Loucy (cell line): ENCODE measurements around the gene FNDC3A.
"Not testable (repeated sequence)": the region's sequence is repeated elsewhere in the genome, so short reads cannot be mapped to it uniquely, and the experiment has no call there.

ENCODE experiments used
- H2AFZ ChIP-seq: fragments of 200-600 bp; sonication (generic); 2 replicates; pipeline ENCODE4 v1.6.0; 2016; ENCODE audit warnings: antibody characterized with exemption, mild to moderate bottlenecking, low read length, moderate library complexity
- H3F3A ChIP-seq: fragments of 200-600 bp; 2 replicates; pipeline ENCODE4 v1.6.0; 2016; ENCODE audit warnings: antibody characterized with exemption, low read depth, mild to moderate bottlenecking
- H3K27me3 ChIP-seq: fragments of 200-600 bp; sonication (generic); 2 replicates; pipeline ENCODE4 v1.6.1; 2014; ENCODE audit warnings: low read length, mild to moderate bottlenecking; ENCODE audit not compliant: insufficient read depth, poor library complexity, severe bottlenecking
- H3K36me3 ChIP-seq: fragments of 200-600 bp; sonication (generic); 2 replicates; pipeline ENCODE4 v1.6.1; 2016; ENCODE audit warnings: low read length; ENCODE audit not compliant: insufficient read depth
- H3K4me1 ChIP-seq: fragments of 200-600 bp; sonication (generic); 2 replicates; pipeline ENCODE4 v1.5.1; 2014; ENCODE audit warnings: low read length, mild to moderate bottlenecking; ENCODE audit not compliant: insufficient read depth, poor library complexity, severe bottlenecking
- H3K4me2 ChIP-seq: fragments of 200-600 bp; sonication (generic); 2 replicates; pipeline ENCODE4 v1.6.0; 2014; ENCODE audit warnings: antibody characterized with exemption, low read length, low read depth, mild to moderate bottlenecking; ENCODE audit not compliant: poor library complexity, severe bottlenecking
- H3K4me3 ChIP-seq: fragments of 200-600 bp; sonication (generic); 2 replicates; pipeline ENCODE4 v1.5.1; 2014; ENCODE audit warnings: low read length, mild to moderate bottlenecking, mixed read lengths; ENCODE audit not compliant: poor library complexity, severe bottlenecking
- H3K79me2 ChIP-seq: fragments of 200-600 bp; sonication (generic); 2 replicates; pipeline ENCODE4 v1.6.1; 2014; ENCODE audit warnings: low read length; ENCODE audit not compliant: insufficient read depth
- H3K9ac ChIP-seq: fragments of 200-600 bp; sonication (generic); 2 replicates; pipeline ENCODE4 v1.6.0; 2014; ENCODE audit warnings: mild to moderate bottlenecking, low read depth, low read length, moderate library complexity; ENCODE audit not compliant: poor library complexity, severe bottlenecking
- H3K9me2 ChIP-seq: fragments of 200-600 bp; sonication (generic); replicated peaks from 2 replicates; pipeline ENCODE4 v1.6.1; 2016; ENCODE audit warnings: low read depth, low read length, mixed read lengths
- H3K9me3 ChIP-seq: fragments of 200-600 bp; sonication (generic); 2 replicates; pipeline ENCODE4 v1.6.1; 2014; ENCODE audit warnings: mild to moderate bottlenecking, antibody characterized with exemption, low read length, low read depth; ENCODE audit not compliant: insufficient read depth
- H4K20me1 ChIP-seq: fragments of 200-600 bp; sonication (generic); 2 replicates; pipeline ENCODE4 v1.6.0; 2014; ENCODE audit warnings: antibody characterized with exemption, low read length, mild to moderate bottlenecking; ENCODE audit not compliant: insufficient read depth, poor library complexity, severe bottlenecking
- EZH2phosphoT487 ChIP-seq: fragments of 200-600 bp; IDR thresholded peaks from 2 replicates; pipeline ENCODE4 v1.6.1; 2018; ENCODE audit warnings: antibody characterized with exemption, mild to moderate bottlenecking, moderate library complexity, borderline replicate concordance
- TF ChIP-seq, protein P1 (sequence below): fragments of 200-600 bp; sonication (generic); conservative IDR thresholded peaks from 2 replicates; pipeline ENCODE4 v1.5.1; 2014; ENCODE audit warnings: mild to moderate bottlenecking, antibody characterized with exemption, low read length

Gene FNDC3A

DNA sequence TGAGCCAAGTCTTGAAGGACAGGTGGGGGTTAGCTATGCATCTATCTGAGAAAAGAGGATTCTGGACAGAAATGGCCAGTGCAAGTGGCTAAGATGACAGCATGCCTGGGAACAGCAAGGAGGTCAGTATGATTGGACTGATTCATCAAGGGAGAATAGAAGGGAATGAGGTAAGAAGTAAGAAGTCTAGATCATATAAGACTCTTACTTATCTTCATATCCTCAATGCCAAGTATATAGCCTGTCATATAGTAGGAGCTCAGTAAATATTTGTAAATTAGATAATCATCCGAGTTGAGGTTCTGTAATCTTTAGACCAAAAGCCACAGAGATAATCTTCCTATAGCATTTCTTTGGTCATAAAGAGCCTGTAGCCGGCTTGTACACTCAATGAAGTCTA is 141.2 kb downstream of the FNDC3A start:
- peaks cover 39% of the 10 kb centered on the region for H3K79me2 ChIP-seq
- H3K4me2 ChIP-seq, result no peak overlapping the region
- TF ChIP-seq EZH2phosphoT487, result no peak
- TF ChIP-seq, protein P1, sequence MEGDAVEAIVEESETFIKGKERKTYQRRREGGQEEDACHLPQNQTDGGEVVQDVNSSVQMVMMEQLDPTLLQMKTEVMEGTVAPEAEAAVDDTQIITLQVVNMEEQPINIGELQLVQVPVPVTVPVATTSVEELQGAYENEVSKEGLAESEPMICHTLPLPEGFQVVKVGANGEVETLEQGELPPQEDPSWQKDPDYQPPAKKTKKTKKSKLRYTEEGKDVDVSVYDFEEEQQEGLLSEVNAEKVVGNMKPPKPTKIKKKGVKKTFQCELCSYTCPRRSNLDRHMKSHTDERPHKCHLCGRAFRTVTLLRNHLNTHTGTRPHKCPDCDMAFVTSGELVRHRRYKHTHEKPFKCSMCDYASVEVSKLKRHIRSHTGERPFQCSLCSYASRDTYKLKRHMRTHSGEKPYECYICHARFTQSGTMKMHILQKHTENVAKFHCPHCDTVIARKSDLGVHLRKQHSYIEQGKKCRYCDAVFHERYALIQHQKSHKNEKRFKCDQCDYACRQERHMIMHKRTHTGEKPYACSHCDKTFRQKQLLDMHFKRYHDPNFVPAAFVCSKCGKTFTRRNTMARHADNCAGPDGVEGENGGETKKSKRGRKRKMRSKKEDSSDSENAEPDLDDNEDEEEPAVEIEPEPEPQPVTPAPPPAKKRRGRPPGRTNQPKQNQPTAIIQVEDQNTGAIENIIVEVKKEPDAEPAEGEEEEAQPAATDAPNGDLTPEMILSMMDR, result no peak
- H3K4me1 ChIP-seq, result peaks cover 31% of the 10 kb centered on the region
- no peaks in the 10 kb centered on the region for H3K27me3 ChIP-seq
- H3K36me3 ChIP-seq, result peaks cover 44% of the 10 kb centered on the region; the same call in 1 of the 2 replicates
- no peak overlapping the region for H2AFZ ChIP-seq
- H3K9ac ChIP-seq, result no peak overlapping the region
- H3K9me2 ChIP-seq, result no peaks in the 10 kb centered on the region
- no peaks in the 10 kb centered on the region for H3F3A ChIP-seq
- H3K4me3 ChIP-seq, result no peak overlapping the region
- H4K20me1 ChIP-seq, result no peaks in the 10 kb centered on the region
- H3K9me3 ChIP-seq, result no peaks in the 10 kb centered on the region

DNA sequence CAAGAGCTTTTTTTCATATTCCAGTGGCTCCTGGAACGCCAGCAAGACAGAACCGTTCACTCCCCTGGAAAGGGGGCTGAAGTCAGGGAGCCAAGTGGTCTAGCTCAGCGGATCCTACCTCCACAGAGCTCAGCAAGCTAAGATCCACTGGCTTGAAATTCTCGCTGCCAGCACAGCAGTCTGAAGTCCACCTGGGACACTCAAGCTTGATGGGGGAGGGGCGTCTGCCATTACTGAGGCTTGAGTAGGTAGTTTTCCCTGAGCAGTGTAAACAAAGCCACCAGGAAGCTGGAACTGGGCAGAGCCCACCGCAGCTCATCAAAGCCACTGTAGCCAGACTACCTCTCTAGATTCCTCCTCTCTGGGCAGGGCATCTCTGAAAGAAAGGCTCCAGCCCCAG is 142.7 kb downstream of the FNDC3A start:
- H4K20me1 ChIP-seq, H3K27me3 ChIP-seq, H3K4me3 ChIP-seq, H3K9ac ChIP-seq, H3K9me2 ChIP-seq, H3K9me3 ChIP-seq, H2AFZ ChIP-seq, H3F3A ChIP-seq, H3K4me2 ChIP-seq: not testable (repeated sequence)
- Histone ChIP-seq H3K4me1 (peaks cover 19% of the 10 kb centered on the region), H3K36me3 (peaks cover 44% of the 10 kb centered on the region; the same call in 1 of the 2 replicates), H3K79me2 (peaks cover 25% of the 10 kb centered on the region)

DNA sequence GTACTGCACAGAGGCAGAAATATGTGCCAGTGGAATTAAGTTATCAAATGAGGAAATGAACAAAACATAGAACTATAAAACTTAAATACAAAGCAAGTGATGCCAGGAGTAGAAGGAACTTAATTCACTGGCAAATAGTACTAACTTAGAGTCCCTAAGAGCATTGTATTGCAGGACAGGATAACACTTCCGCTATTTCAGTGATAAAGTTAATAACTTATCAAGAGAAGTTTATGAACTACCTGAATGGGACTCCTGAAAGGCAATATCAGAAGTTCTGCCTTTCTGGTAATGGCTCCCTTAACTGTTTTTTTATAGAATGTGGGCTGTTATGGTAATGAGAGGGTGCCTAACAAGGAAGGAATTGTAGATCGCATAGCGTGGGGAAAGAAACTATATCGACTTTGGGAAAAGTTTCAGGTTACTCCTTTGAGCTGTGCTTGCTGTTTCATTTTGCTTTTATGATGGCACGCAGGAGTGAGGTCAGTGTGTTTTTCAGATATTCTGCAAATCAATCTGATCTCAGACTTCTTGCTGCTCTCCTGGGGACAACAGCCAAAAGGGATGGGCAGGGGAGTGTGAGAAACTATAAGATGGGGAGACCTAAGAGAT is 149.1 kb downstream of the FNDC3A start:
- no peak overlapping the region for H3K9ac ChIP-seq
- peaks cover 13% of the 10 kb centered on the region for H4K20me1 ChIP-seq
- no peaks in the 10 kb centered on the region for H3K9me3 ChIP-seq
- H3K9me2 ChIP-seq, result no peaks in the 10 kb centered on the region
- peaks cover 14% of the 10 kb centered on the region; the same call in 1 of the 2 replicates for H3K79me2 ChIP-seq
- no peak overlapping the region for H2AFZ ChIP-seq
- peak overlapping the region; percentile 21 for H3K4me2 ChIP-seq
- H3F3A ChIP-seq, result no peaks in the 10 kb centered on the region; the same call in 1 of the 2 replicates
- no peak overlapping the region for H3K4me3 ChIP-seq
- peaks cover 23% of the 10 kb centered on the region for H3K4me1 ChIP-seq
- H3K36me3 ChIP-seq, result peaks cover 10% of the 10 kb centered on the region; the same call in 1 of the 2 replicates
- TF ChIP-seq, protein P1, result no peak
- no peak for TF ChIP-seq EZH2phosphoT487
- no peaks in the 10 kb centered on the region for H3K27me3 ChIP-seq
